ENCODE results near the gene DNHD1.

DNHD1 gene

GRCh38 chr11:6596239-6596877 lies 99.3 kb downstream of the DNHD1 start:
- no peak for DNase-seq

GRCh38 chr11:6598555-6598954 lies 101.5 kb downstream of the DNHD1 start:
- no peak for DNase-seq

- no peak for DNase-seq
Measured at GRCh38 chr11:6599449-6599848, 102.4 kb downstream of the DNHD1 start.

GRCh38 chr11:6599881-6600390 lies 102.9 kb downstream of the DNHD1 start:
- DNase-seq = peak; percentile 11

GRCh38 chr11:6601041-6601461 lies 104.0 kb downstream of the DNHD1 start:
- DNase-seq = peak; percentile 9

- peak; percentile 18 for DNase-seq
Measured at GRCh38 chr11:6602096-6602940, 105.2 kb downstream of the DNHD1 start.

- DNase-seq = peak; percentile 93
Measured at GRCh38 chr11:6603287-6604080, 106.4 kb downstream of the DNHD1 start, which contains the start of the genes ILK and RRP8. Gene ILK (plus strand): TSS chr11:6603774. CDS start chr11:6604272, 498 bp downstream. Gene RRP8 (minus strand): TSS chr11:6603616. CDS start chr11:6603502, 114 bp downstream.

GRCh38 chr11:6604081-6604626 lies 107.1 kb downstream of the DNHD1 start:
- DNase-seq = peak; percentile 74

GRCh38 chr11:6604790-6605189 lies 107.7 kb downstream of the DNHD1 start:
- no peak for DNase-seq

- DNase-seq = peak; percentile 91
Measured at GRCh38 chr11:6606471-6607189, 109.5 kb downstream of the DNHD1 start.

- DNase-seq = peak; percentile 15
Measured at GRCh38 chr11:6607190-6607795, 110.2 kb downstream of the DNHD1 start.

GRCh38 chr11:6608011-6608410 lies 110.9 kb downstream of the DNHD1 start:
- DNase-seq = no peak

- peak; percentile 35 for DNase-seq
Measured at GRCh38 chr11:6608726-6609501, 111.8 kb downstream of the DNHD1 start.

GRCh38 chr11:6609502-6610015 lies 112.5 kb downstream of the DNHD1 start:
- peak; percentile 15 for DNase-seq

GRCh38 chr11:6610591-6610990 lies 113.5 kb downstream of the DNHD1 start:
- peak; percentile 41 for DNase-seq

- DNase-seq = peak; percentile 37
Measured at GRCh38 chr11:6611092-6611962, 114.2 kb downstream of the DNHD1 start.

GRCh38 chr11:6611963-6612212 lies 114.8 kb downstream of the DNHD1 start:
- no peak for DNase-seq

GRCh38 chr11:6612213-6613041 lies 115.3 kb downstream of the DNHD1 start, which contains the start of gene TAF10:
Gene TAF10 (minus strand): TSS chr11:6612216. CDS start chr11:6612189, 27 bp downstream.
- peak; percentile 97 for DNase-seq

- DNase-seq = no peak
Measured at GRCh38 chr11:6613496-6613895, 116.4 kb downstream of the DNHD1 start.
